Natural killer cell treated with Interleukin-12 subunit alpha and Interleukin-12 subunit beta and Interleukin-15 and Interleukin-18, amount 100 ng/mL, for 72 hours (primary cell): ENCODE data around the gene PTPN9. TPM values are rescaled to one million over a fixed set of nuclear protein-coding genes. Genes with fewer than 3 reads are reported as not detected.
"Not testable (repeated sequence)": the region's sequence is repeated elsewhere in the genome, so short reads cannot be mapped to it uniquely, and the experiment has no call there.

ENCODE experiments used
- ATAC-seq, 2 donors: fragments of 150-1000 bp; cut with Tn5 transposase in 1 of 2; sonication (Bioruptor Pico), chemical (Tn5 transposase) in 1 of 2; 2 replicates each; pipeline ENCODE4 v1.10.0; 2021
- DNase-seq: peaks from one replicate; pipeline ENCODE4 v3.0.0; 2022; ENCODE audit warnings: low spot score
- H3K27ac Mint-ChIP-seq, 2 donors: 1 replicate in 1 of 2; 2 replicates in 1 of 2; pipeline ENCODE4 v1.8.0; 2022; ENCODE audit warnings: mixed read lengths in 2 of 2, mild to moderate bottlenecking in 1 of 2, moderate library complexity in 1 of 2
- H3K27me3 Mint-ChIP-seq, 2 donors: 1 replicate in 1 of 2; 2 replicates in 1 of 2; pipeline ENCODE4 v1.8.0; 2022; ENCODE audit warnings: mixed read lengths in 2 of 2
- H3K36me3 Mint-ChIP-seq: one replicate; pipeline ENCODE4 v1.8.0; 2022; ENCODE audit warnings: mixed read lengths
- H3K4me1 Mint-ChIP-seq, 2 donors: 1 replicate in 1 of 2; 2 replicates in 1 of 2; pipeline ENCODE4 v1.8.0; 2022; ENCODE audit warnings: low read depth in 2 of 2, mixed read lengths in 2 of 2, mild to moderate bottlenecking in 1 of 2
- H3K4me3 Mint-ChIP-seq: one replicate; pipeline ENCODE4 v1.8.0; 2022; ENCODE audit warnings: mixed read lengths
- H3K9me3 Mint-ChIP-seq: 2 replicates; pipeline ENCODE4 v1.8.0; 2022; ENCODE audit warnings: mixed read lengths
- total RNA-seq, 2 donors: library from RNA; stranded (reverse); gene quantifications; one replicate each; pipeline ENCODE4 v1.2.3, GENCODE V29; 2022

Gene PTPN9
- total RNA-seq, 2 donors from 2014 or later = 30.0 to 34.2 TPM

GRCh38 chr15:75532413-75533250 is 46.5 kb downstream of the PTPN9 start:
- peaks cover 11 to 17% of the 10 kb centered on the region in 2 donors for H3K4me1 Mint-ChIP-seq
- peak overlapping the region in 1 of 2 donors; percentile 45 for H3K27ac Mint-ChIP-seq
- H3K4me3 Mint-ChIP-seq = no peak overlapping the region
- H3K9me3 Mint-ChIP-seq = no peaks in the 10 kb centered on the region
- DNase-seq (no peak), ATAC-seq (no peak)
- no peaks in the 10 kb centered on the region for H3K27me3 Mint-ChIP-seq
- H3K36me3 Mint-ChIP-seq = peaks cover 5% of the 10 kb centered on the region

- H3K9me3 Mint-ChIP-seq = no peaks in the 10 kb centered on the region
- ATAC-seq = no peak
- no peaks in the 10 kb centered on the region for H3K27me3 Mint-ChIP-seq
- H3K4me3 Mint-ChIP-seq = no peak overlapping the region
- no peak overlapping the region for H3K27ac Mint-ChIP-seq
- H3K4me1 Mint-ChIP-seq = peaks cover 11 to 23% of the 10 kb centered on the region in 2 donors
- no peak for DNase-seq
- H3K36me3 Mint-ChIP-seq = peaks cover 10% of the 10 kb centered on the region
Measured at GRCh38 chr15:75531041-75531450, 48.1 kb downstream of the PTPN9 start.

- no peak for DNase-seq
- Mint-ChIP-seq H3K9me3 (no peaks in the 10 kb centered on the region), H3K4me3 (no peak overlapping the region), H3K4me1 (peaks cover 11 to 23% of the 10 kb centered on the region in 2 donors), H3K27ac (no peak overlapping the region), H3K36me3 (peaks cover 10% of the 10 kb centered on the region), H3K27me3 (no peaks in the 10 kb centered on the region)
- no peak for ATAC-seq
Measured at GRCh38 chr15:75530169-75530568, 48.9 kb downstream of the PTPN9 start.

GRCh38 chr15:75525756-75526155 is 53.4 kb downstream of the PTPN9 start:
- ATAC-seq, H3K4me3 Mint-ChIP-seq, H3K27me3 Mint-ChIP-seq, H3K4me1 Mint-ChIP-seq, H3K27ac Mint-ChIP-seq, DNase-seq, H3K9me3 Mint-ChIP-seq: not testable (repeated sequence)
- H3K36me3 Mint-ChIP-seq = peaks cover 24% of the 10 kb centered on the region

GRCh38 chr15:75523011-75523410 is 56.1 kb downstream of the PTPN9 start:
- DNase-seq (no peak), ATAC-seq (no peak)
- Mint-ChIP-seq H3K36me3 (peaks cover 24% of the 10 kb centered on the region), H3K4me3 (no peak overlapping the region), H3K27me3 (no peaks in the 10 kb centered on the region), H3K4me1 (peaks cover 5 to 6% of the 10 kb centered on the region in 2 donors), H3K9me3 (no peaks in the 10 kb centered on the region), H3K27ac (no peak overlapping the region)

GRCh38 chr15:75517233-75517632 is 61.9 kb downstream of the PTPN9 start:
- no peak for DNase-seq
- no peaks in the 10 kb centered on the region for H3K4me1 Mint-ChIP-seq
- H3K27ac Mint-ChIP-seq = no peak overlapping the region

GRCh38 chr15:75508840-75509532 is 70.1 kb downstream of the PTPN9 start:
- H3K36me3 Mint-ChIP-seq = no peaks in the 10 kb centered on the region
- DNase-seq (no peak), ATAC-seq (no peak)
- H3K4me3 Mint-ChIP-seq = no peak overlapping the region
- no peaks in the 10 kb centered on the region for H3K9me3 Mint-ChIP-seq
- no peaks in the 10 kb centered on the region for H3K27me3 Mint-ChIP-seq
- H3K4me1 Mint-ChIP-seq = no peaks in the 10 kb centered on the region
- H3K27ac Mint-ChIP-seq = no peak overlapping the region

More at GRCh38 chr15:75517233-75517632, 61.9 kb downstream of the PTPN9 start:
- Mint-ChIP-seq H3K4me3 (no peak overlapping the region), H3K9me3 (no peaks in the 10 kb centered on the region), H3K36me3 (peaks cover 12% of the 10 kb centered on the region), H3K27me3 (no peaks in the 10 kb centered on the region)
- no peak for ATAC-seq

GRCh38 chr15:75502360-75502759 is 76.8 kb downstream of the PTPN9 start:
- ATAC-seq = no peak
- Mint-ChIP-seq H3K9me3 (no peaks in the 10 kb centered on the region), H3K4me1 (no peaks in the 10 kb centered on the region), H3K4me3 (no peak overlapping the region), H3K36me3 (peaks cover 6% of the 10 kb centered on the region), H3K27me3 (no peaks in the 10 kb centered on the region), H3K27ac (no peak overlapping the region)
- no peak for DNase-seq

GRCh38 chr15:75493732-75494131 is 85.4 kb downstream of the PTPN9 start:
- H3K36me3 Mint-ChIP-seq = peaks cover 11% of the 10 kb centered on the region
- H3K4me3 Mint-ChIP-seq = no peak overlapping the region
- ATAC-seq = no peak
- H3K27me3 Mint-ChIP-seq = no peaks in the 10 kb centered on the region
- H3K27ac Mint-ChIP-seq = no peak overlapping the region
- no peak for DNase-seq
- H3K4me1 Mint-ChIP-seq = no peaks in the 10 kb centered on the region
- H3K9me3 Mint-ChIP-seq = no peaks in the 10 kb centered on the region

GRCh38 chr15:75483961-75484360 is 95.2 kb downstream of the PTPN9 start:
- Mint-ChIP-seq H3K27ac (no peak overlapping the region), H3K27me3 (no peaks in the 10 kb centered on the region)

GRCh38 chr15:75483556-75483955 is 95.6 kb downstream of the PTPN9 start:
- not testable (repeated sequence) for H3K9me3 Mint-ChIP-seq, H3K4me3 Mint-ChIP-seq, DNase-seq, H3K27me3 Mint-ChIP-seq, ATAC-seq, H3K36me3 Mint-ChIP-seq, H3K27ac Mint-ChIP-seq
- peaks cover 4 to 13% of the 10 kb centered on the region in 2 donors for H3K4me1 Mint-ChIP-seq

More at GRCh38 chr15:75483961-75484360, 95.2 kb downstream of the PTPN9 start:
- no peak for DNase-seq
- no peak for ATAC-seq
- H3K9me3 Mint-ChIP-seq = no peaks in the 10 kb centered on the region
- H3K36me3 Mint-ChIP-seq = no peaks in the 10 kb centered on the region
- H3K4me1 Mint-ChIP-seq = peaks cover 4 to 13% of the 10 kb centered on the region in 2 donors
- H3K4me3 Mint-ChIP-seq = no peak overlapping the region

- Mint-ChIP-seq H3K36me3 (no peaks in the 10 kb centered on the region), H3K27ac (no peak overlapping the region), H3K4me1 (peaks cover 4 to 13% of the 10 kb centered on the region in 2 donors), H3K27me3 (no peaks in the 10 kb centered on the region), H3K4me3 (no peak overlapping the region), H3K9me3 (no peaks in the 10 kb centered on the region)
- ATAC-seq = no peak
- DNase-seq = no peak
Measured at GRCh38 chr15:75483106-75483505, 96.0 kb downstream of the PTPN9 start.

GRCh38 chr15:75480463-75480862 is 98.7 kb downstream of the PTPN9 start:
- H3K9me3 Mint-ChIP-seq, H3K36me3 Mint-ChIP-seq, H3K4me3 Mint-ChIP-seq, H3K27ac Mint-ChIP-seq, DNase-seq, H3K27me3 Mint-ChIP-seq, ATAC-seq: not testable (repeated sequence)
- H3K4me1 Mint-ChIP-seq = peaks cover 4 to 13% of the 10 kb centered on the region in 2 donors

GRCh38 chr15:75479670-75480069 is 99.4 kb downstream of the PTPN9 start:
- peaks cover 4% of the 10 kb centered on the region for H3K36me3 Mint-ChIP-seq
- no peaks in the 10 kb centered on the region for H3K9me3 Mint-ChIP-seq
- H3K4me1 Mint-ChIP-seq = peaks cover 4 to 13% of the 10 kb centered on the region in 2 donors
- DNase-seq (no peak), ATAC-seq (no peak)
- H3K4me3 Mint-ChIP-seq = no peak overlapping the region
- no peak overlapping the region for H3K27ac Mint-ChIP-seq
- no peaks in the 10 kb centered on the region for H3K27me3 Mint-ChIP-seq
